Thyroid gland (tissue), 4 donors: ENCODE data around the gene PGBD5.

Experiments used
- POLR2A ChIP-seq, 2 donors: fragments of 450-650 bp; IDR thresholded peaks; one replicate each; pipeline ENCODE4 v1.6.1; 2017; ENCODE audit warnings: antibody characterized with exemption in 2 of 2, mild to moderate bottlenecking in 2 of 2, moderate library complexity in 1 of 2
- TF ChIP-seq, protein P1 (sequence below), 6 experiments: fragments of 200-600 bp in 3 of 6; fragments of 450-650 bp in 3 of 6; sonication (generic) in 3 of 6; IDR thresholded peaks; one replicate each; pipeline ENCODE4 v1.5.1; 2016 to 2019; ENCODE audit warnings: antibody characterized with exemption in 6 of 6, mild to moderate bottlenecking in 2 of 6, inconsistent platforms in 1 of 6, moderate library complexity in 1 of 6

GRCh38 chr1:230361941-230362340, 64.2 kb downstream of the PGBD5 start:
- TF ChIP-seq, protein P1, sequence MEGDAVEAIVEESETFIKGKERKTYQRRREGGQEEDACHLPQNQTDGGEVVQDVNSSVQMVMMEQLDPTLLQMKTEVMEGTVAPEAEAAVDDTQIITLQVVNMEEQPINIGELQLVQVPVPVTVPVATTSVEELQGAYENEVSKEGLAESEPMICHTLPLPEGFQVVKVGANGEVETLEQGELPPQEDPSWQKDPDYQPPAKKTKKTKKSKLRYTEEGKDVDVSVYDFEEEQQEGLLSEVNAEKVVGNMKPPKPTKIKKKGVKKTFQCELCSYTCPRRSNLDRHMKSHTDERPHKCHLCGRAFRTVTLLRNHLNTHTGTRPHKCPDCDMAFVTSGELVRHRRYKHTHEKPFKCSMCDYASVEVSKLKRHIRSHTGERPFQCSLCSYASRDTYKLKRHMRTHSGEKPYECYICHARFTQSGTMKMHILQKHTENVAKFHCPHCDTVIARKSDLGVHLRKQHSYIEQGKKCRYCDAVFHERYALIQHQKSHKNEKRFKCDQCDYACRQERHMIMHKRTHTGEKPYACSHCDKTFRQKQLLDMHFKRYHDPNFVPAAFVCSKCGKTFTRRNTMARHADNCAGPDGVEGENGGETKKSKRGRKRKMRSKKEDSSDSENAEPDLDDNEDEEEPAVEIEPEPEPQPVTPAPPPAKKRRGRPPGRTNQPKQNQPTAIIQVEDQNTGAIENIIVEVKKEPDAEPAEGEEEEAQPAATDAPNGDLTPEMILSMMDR (IDR thresholded peaks at IDR 0.05), result no peak
- no peak for TF ChIP-seq POLR2A (IDR thresholded peaks at IDR 0.05)
